ENCODE data around the gene CNIH3. TPM values are rescaled to one million over a fixed set of nuclear protein-coding genes. Genes with fewer than 3 reads are reported as not detected.

The CNIH3 gene
- total and polyA plus RNA-seq, 2 donors (not counting 1 experiment from before 2014, with no cell fraction given): 0.72 to 1.8 TPM

GRCh38 chr1:224607188-224608148 is 8.6 kb upstream of the CNIH3 start:
- 100% methylated on average over 1 of the region's 5 CpGs for WGBS (ENCODE audit: insufficient coverage)
- ATAC-seq (ENCODE audit: low read depth) (no peak), DNase-seq (no peak)
- H3K27me3 Mint-ChIP-seq: peaks cover 29% of the 10 kb centered on the region
- ChIA-PET CTCF (no interaction called here), POLR2A (no interaction called here)
- TF ChIP-seq EZH2 (IDR thresholded peaks at IDR 0.05; ENCODE audit: borderline replicate concordance, insufficient read depth, low read depth, low read length, poor library complexity, severe bottlenecking) (no peak), CTCF (IDR thresholded peaks at IDR 0.05) (no peak)
- Histone ChIP-seq H3K36me3 (replicated peaks in 1 of 2; ENCODE audit: control extremely low read depth in 1 of 2, control insufficient read depth in 1 of 2, extremely low read depth in 1 of 2, insufficient read depth in 2 of 2, low read length in 1 of 2) (no peaks in the 10 kb centered on the region), H3K9me3 (ENCODE audit: control extremely low read depth in 1 of 3, control insufficient read depth in 2 of 3, insufficient read depth in 1 of 3, low read length in 2 of 3) (peaks cover 0 to 10% (median 0%) of the 10 kb centered on the region in 3 donors), H3K27ac (ENCODE audit: low read length in 2 of 2) (no peak overlapping the region), H4K20me1 (ENCODE audit: control insufficient read depth, insufficient read depth, low read length, poor library complexity, severe bottlenecking) (no peaks in the 10 kb centered on the region), H3K27me3 (replicated peaks in 1 of 4; ENCODE audit: control extremely low read depth in 1 of 4, control insufficient read depth in 3 of 4, insufficient read depth in 4 of 4, low read length in 3 of 4) (peaks cover 0 to 10% (median 1%) of the 10 kb centered on the region in 4 experiments), H3K9ac (ENCODE audit: low read length) (no peak overlapping the region), H3K79me2 (ENCODE audit: control insufficient read depth, insufficient read depth, low read length) (no peaks in the 10 kb centered on the region), H3K4me2 (replicated peaks; ENCODE audit: low read depth, low read length, poor library complexity, severe bottlenecking) (no peak overlapping the region), H3K4me1 (ENCODE audit: control insufficient read depth in 2 of 2, insufficient read depth in 2 of 2, low read length in 2 of 2) (no peaks in the 10 kb centered on the region), H3K4me3 (ENCODE audit: control extremely low read depth in 1 of 5, extremely low read depth in 1 of 5, insufficient read depth in 1 of 5, low read depth in 2 of 5, low read length in 4 of 5) (no peak overlapping the region), H2AFZ (ENCODE audit: insufficient read depth, low read depth, low read length, poor library complexity, severe bottlenecking) (no peak overlapping the region)
- no peaks in the 10 kb centered on the region for H3K9me3 Mint-ChIP-seq (ENCODE audit: insufficient read depth)
- H3K4me3 Mint-ChIP-seq: no peak overlapping the region
- intact Hi-C loops (cut with micrococcal nuclease): no loop called here
- H3K4me1 Mint-ChIP-seq: no peaks in the 10 kb centered on the region
- no peak overlapping the region for H3K27ac Mint-ChIP-seq

- Histone ChIP-seq H3K4me3 (ENCODE audit: control extremely low read depth in 1 of 5, extremely low read depth in 1 of 5, insufficient read depth in 1 of 5, low read depth in 2 of 5, low read length in 4 of 5) (no peak overlapping the region), H4K20me1 (ENCODE audit: control insufficient read depth, insufficient read depth, low read length, poor library complexity, severe bottlenecking) (no peaks in the 10 kb centered on the region), H3K79me2 (ENCODE audit: control insufficient read depth, insufficient read depth, low read length) (no peaks in the 10 kb centered on the region), H3K9me3 (ENCODE audit: control extremely low read depth in 1 of 3, control insufficient read depth in 2 of 3, insufficient read depth in 1 of 3, low read length in 2 of 3) (peaks cover 0 to 10% (median 0%) of the 10 kb centered on the region in 3 donors), H3K4me2 (replicated peaks; ENCODE audit: low read depth, low read length, poor library complexity, severe bottlenecking) (no peak overlapping the region), H3K9ac (ENCODE audit: low read length) (no peak overlapping the region), H3K27ac (ENCODE audit: low read length in 2 of 2) (no peak overlapping the region), H3K36me3 (replicated peaks in 1 of 2; ENCODE audit: control extremely low read depth in 1 of 2, control insufficient read depth in 1 of 2, extremely low read depth in 1 of 2, insufficient read depth in 2 of 2, low read length in 1 of 2) (no peaks in the 10 kb centered on the region), H3K27me3 (replicated peaks in 1 of 4; ENCODE audit: control extremely low read depth in 1 of 4, control insufficient read depth in 3 of 4, insufficient read depth in 4 of 4, low read length in 3 of 4) (peaks cover 0 to 10% (median 2%) of the 10 kb centered on the region in 4 experiments), H2AFZ (ENCODE audit: insufficient read depth, low read depth, low read length, poor library complexity, severe bottlenecking) (no peak overlapping the region), H3K4me1 (ENCODE audit: control insufficient read depth in 2 of 2, insufficient read depth in 2 of 2, low read length in 2 of 2) (no peaks in the 10 kb centered on the region)
- ChIA-PET POLR2A (no interaction called here), CTCF (no interaction called here)
- 75% methylated on average over 1 of the region's 1 CpG for WGBS (ENCODE audit: insufficient coverage)
- no peaks in the 10 kb centered on the region for H3K9me3 Mint-ChIP-seq (ENCODE audit: insufficient read depth)
- no peak overlapping the region for H3K27ac Mint-ChIP-seq
- intact Hi-C loops (cut with micrococcal nuclease): no loop called here
- DNase-seq: no peak
- ATAC-seq (ENCODE audit: low read depth): no peak
- no peaks in the 10 kb centered on the region for H3K4me1 Mint-ChIP-seq
- TF ChIP-seq EZH2 (IDR thresholded peaks at IDR 0.05; ENCODE audit: borderline replicate concordance, insufficient read depth, low read depth, low read length, poor library complexity, severe bottlenecking) (no peak), CTCF (IDR thresholded peaks at IDR 0.05) (no peak)
- H3K27me3 Mint-ChIP-seq: peaks cover 27% of the 10 kb centered on the region
- H3K4me3 Mint-ChIP-seq: no peak overlapping the region
These were observed 6.8 kb upstream of the CNIH3 start for GRCh38 chr1:224609333-224609732.

All from B cell (primary cell).